ENCODE results near the gene FGD4.

Gene FGD4

DNA sequence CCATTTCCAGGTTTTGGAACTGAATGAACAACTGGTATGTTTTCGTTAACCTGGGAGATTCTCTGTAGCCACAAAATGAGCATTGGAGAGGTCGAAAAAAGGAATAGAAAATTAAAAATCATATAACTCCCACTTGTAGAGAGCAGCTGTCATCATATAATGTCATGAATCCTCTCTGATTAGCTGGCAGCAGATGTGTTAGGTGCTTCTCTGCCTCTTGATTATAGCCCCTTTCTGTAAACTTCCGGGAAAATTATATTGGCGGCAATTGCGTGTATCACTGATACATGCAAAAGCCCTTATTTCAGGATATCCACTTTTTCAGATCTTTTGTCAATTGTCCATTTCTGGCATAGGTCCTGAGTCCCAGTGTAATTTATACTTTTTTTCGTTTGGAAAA lies 31.7 kb downstream of the FGD4 start:
- Mint-ChIP-seq H3K27me3 (ENCODE audit: low read depth) (no peaks in the 10 kb centered on the region), H3K36me3 (ENCODE audit: low read depth) (peaks cover 28% of the 10 kb centered on the region), H3K27ac (no peak overlapping the region), H3K4me3 (no peak overlapping the region), H3K4me1 (peaks cover 3% of the 10 kb centered on the region), H3K9me3 (peaks cover 26% of the 10 kb centered on the region)
- TF ChIP-seq, protein P1, sequence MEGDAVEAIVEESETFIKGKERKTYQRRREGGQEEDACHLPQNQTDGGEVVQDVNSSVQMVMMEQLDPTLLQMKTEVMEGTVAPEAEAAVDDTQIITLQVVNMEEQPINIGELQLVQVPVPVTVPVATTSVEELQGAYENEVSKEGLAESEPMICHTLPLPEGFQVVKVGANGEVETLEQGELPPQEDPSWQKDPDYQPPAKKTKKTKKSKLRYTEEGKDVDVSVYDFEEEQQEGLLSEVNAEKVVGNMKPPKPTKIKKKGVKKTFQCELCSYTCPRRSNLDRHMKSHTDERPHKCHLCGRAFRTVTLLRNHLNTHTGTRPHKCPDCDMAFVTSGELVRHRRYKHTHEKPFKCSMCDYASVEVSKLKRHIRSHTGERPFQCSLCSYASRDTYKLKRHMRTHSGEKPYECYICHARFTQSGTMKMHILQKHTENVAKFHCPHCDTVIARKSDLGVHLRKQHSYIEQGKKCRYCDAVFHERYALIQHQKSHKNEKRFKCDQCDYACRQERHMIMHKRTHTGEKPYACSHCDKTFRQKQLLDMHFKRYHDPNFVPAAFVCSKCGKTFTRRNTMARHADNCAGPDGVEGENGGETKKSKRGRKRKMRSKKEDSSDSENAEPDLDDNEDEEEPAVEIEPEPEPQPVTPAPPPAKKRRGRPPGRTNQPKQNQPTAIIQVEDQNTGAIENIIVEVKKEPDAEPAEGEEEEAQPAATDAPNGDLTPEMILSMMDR (IDR thresholded peaks at IDR 0.05; ENCODE audit: unreplicated experiment in 3 of 3): no peak

DNA sequence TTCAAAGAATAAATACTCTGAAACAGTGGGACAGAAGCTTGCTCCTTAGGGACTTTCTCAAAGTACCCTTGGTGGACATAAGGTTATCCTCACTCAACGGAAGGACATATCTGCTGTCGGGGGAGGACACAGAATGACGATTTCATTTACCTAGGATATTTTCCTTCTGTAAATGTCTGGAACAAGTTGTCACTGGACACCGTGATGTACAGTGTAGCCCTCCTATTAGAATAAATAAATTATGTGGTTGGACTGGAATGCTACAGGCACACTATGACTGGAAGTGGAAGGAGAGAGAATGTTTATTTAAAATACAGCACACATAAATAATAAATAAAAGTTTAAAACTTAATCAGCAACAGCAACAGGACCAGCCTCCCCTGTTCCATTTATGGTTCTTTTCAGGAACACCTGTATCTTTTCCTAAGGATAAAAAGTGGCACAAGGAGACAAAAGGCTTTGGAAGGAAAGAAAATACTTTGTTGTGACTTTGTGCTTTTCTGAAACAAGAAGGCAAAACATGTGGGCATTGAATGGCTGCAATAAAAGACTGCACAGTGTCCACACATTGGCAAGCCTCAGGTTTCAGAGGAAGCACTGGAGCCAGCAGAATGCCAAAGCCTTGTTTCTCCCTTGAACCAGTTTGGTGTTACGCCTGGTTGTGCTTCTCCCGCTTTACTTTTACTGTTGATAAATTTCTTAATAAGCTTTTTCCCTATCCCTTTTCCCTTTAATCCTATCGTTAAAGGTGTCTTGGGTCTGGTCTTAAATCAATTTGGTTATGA lies 36.8 kb downstream of the FGD4 start:
- Mint-ChIP-seq H3K27me3 (ENCODE audit: low read depth) (no peaks in the 10 kb centered on the region), H3K9me3 (no peaks in the 10 kb centered on the region)

DNA sequence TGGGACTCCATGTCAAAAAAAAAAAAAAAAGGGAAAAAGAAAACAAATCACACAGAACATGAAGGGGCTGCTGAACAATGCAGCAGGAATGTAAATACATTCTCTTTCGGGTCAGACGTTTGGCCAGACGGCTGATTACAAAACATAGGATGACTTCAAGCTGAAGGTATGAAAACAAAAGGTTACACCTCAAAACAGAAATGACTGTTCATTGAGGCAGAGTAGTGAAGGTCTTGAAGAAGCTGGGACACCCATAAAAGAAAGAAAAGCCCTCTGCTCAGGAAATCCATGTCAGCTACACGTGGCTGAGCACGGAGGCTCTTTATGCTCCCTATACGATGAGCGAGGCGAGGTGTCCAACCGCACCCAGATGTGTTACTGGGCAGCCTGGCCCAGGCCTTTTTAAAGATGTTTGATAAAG lies 37.7 kb downstream of the FGD4 start:
- Mint-ChIP-seq H3K36me3 (ENCODE audit: low read depth) (no peaks in the 10 kb centered on the region), H3K27me3 (ENCODE audit: low read depth) (no peaks in the 10 kb centered on the region), H3K4me1 (peaks cover 6% of the 10 kb centered on the region), H3K27ac (peak overlapping the region in 1 of 3 experiments; percentile 46), H3K9me3 (no peaks in the 10 kb centered on the region), H3K4me3 (no peak overlapping the region)
- TF ChIP-seq, protein P1 (IDR thresholded peaks at IDR 0.05; ENCODE audit: unreplicated experiment in 3 of 3): no peak

More for the DNA sequence above, 36.8 kb downstream of the FGD4 start:
- H3K27ac Mint-ChIP-seq: peak overlapping the region in 2 of 3 experiments; percentile 13 to 82
- no peak overlapping the region for H3K4me3 Mint-ChIP-seq
- TF ChIP-seq, protein P1 (IDR thresholded peaks at IDR 0.05; ENCODE audit: unreplicated experiment in 3 of 3): no peak
- no peaks in the 10 kb centered on the region for H3K36me3 Mint-ChIP-seq (ENCODE audit: low read depth)
- H3K4me1 Mint-ChIP-seq: peaks cover 6% of the 10 kb centered on the region

DNA sequence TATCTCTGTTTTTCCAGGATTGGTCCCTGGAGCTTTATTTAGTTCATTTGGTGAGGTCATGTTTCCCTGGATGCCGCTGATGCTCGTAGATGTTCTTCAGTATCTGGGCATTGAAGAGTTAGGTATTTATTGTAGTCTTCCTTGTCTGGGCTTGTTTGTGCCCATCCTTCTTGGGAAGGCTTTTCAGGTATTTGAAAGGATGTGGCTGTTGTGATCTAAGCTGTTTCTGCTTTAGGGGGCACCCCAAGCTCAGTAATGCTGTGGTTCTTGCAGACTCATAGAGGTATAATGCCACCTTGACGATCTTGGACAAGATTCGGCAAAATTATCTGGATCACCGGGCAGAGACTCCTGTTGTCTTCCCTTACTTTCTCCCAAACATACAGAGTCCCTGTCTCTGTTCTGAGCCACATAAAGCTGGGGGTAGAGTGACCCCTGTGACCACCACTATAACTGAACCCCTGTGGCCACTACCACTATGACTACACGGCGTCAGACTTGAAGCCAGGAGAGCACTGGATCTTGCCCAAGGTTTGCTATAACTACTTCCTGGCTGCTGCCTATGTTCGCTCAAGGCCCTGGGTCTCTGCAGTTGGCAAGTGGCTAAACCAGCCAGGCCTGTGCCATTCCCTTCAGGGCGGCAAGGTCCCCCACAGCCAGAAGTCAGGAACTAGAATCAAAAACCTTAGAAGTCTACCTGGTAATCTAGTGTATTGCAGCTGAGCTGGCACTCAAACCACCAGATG lies 40.9 kb downstream of the FGD4 start:
- H3K36me3 Mint-ChIP-seq (ENCODE audit: low read depth): no peaks in the 10 kb centered on the region
- no peaks in the 10 kb centered on the region for H3K27me3 Mint-ChIP-seq (ENCODE audit: low read depth)

DNA sequence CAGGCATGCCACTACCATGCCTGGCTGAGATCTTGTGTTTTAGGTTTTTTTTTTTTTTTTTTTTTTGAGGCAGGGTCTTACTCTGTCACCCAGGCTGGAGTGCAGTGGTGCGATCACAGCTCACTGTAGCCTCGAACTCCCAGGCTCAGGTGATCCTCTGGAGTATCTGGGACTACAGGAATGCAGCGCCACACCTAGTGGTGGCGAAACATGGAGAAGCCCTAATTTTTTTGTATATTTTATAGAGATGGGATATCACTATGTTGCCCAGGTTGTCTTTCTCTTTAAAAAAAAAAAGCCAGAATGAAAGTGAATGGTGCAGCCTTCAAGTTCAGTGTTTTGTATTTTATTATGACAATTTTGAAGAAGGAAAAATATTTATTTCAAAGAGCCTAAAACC lies 44.1 kb downstream of the FGD4 start:
- H3K9me3 Mint-ChIP-seq: no peaks in the 10 kb centered on the region
- no peak overlapping the region for H3K4me3 Mint-ChIP-seq
- TF ChIP-seq, protein P1 (IDR thresholded peaks at IDR 0.05; ENCODE audit: unreplicated experiment in 3 of 3): no peak
- peaks cover 1% of the 10 kb centered on the region for H3K27me3 Mint-ChIP-seq (ENCODE audit: low read depth)
- H3K4me1 Mint-ChIP-seq: peaks cover 16% of the 10 kb centered on the region
- H3K27ac Mint-ChIP-seq: peak overlapping the region in 1 of 3 experiments; percentile 95
- H3K36me3 Mint-ChIP-seq (ENCODE audit: low read depth): no peaks in the 10 kb centered on the region

More for the DNA sequence above, 40.9 kb downstream of the FGD4 start:
- H3K4me3 Mint-ChIP-seq: no peak overlapping the region
- peaks cover 13% of the 10 kb centered on the region for H3K4me1 Mint-ChIP-seq
- no peaks in the 10 kb centered on the region for H3K9me3 Mint-ChIP-seq
- TF ChIP-seq, protein P1 (IDR thresholded peaks at IDR 0.05; ENCODE audit: unreplicated experiment in 3 of 3): no peak
- no peak overlapping the region for H3K27ac Mint-ChIP-seq

Measured in nephron (organoid).